GM21367 (cell line): ENCODE measurements around the gene MDH1B.
A peak's percentile ranks its signal among the peaks of the same experiment; 100 is the strongest.
"Not testable (repeated sequence)": the region's sequence is repeated elsewhere in the genome, so short reads cannot be mapped to it uniquely, and the experiment has no call there.

Source experiments
- ATAC-seq: cut with Tn5 transposase; IDR thresholded peaks from one replicate; pipeline ENCODE4 v1.9.1; 2021; ENCODE audit not compliant: unreplicated experiment

MDH1B gene

DNA sequence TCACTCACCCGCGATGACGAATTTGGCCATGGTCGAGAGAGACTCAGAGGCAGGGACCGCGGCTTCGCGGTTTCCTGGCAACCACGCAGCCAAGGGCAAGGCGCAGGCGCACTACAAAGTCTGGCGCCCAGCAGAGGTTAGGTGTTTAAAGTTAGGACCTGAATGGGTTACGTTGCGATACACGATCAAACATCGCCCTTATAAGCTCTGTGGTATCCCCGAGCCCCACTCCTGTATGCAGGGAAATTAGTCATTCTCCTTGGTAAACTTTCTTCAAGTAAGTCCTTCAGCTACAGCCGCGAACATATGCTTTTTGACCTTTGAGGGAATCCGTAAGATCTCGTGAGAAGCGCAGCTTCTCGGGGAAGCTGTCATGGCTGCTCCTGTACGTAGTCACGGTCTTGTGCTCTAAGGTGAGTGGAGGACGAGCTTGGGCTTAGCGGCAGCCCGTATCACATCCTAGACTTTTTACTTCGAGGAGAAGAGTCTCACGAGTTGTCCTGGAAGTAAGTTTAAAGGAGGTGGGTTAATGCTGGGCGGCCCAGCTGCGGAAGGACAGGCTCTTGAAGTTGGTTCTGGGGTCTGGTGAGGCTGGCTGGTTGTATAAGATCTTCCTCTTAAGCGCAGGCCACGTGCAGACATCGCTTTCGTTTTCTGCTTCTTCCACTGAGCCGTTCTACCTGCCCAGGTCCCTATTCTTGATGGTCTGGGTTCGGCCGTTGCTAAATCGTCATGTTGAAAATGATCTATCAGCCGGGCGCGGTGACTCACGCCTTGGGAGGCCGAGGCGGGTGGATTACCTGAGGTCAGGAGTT lies at the start of gene MDH1B, which contains the start of gene FASTKD2:
MDH1B (minus strand) TSS at position 87 of the 815 bp plus-strand sequence; CDS start at position 30, 57 bp downstream.
FASTKD2 (plus strand) TSS at position 365 of the 815 bp plus-strand sequence. CDS start 1,088 bp downstream, outside the sequence.
- peak; percentile 91 for ATAC-seq

DNA sequence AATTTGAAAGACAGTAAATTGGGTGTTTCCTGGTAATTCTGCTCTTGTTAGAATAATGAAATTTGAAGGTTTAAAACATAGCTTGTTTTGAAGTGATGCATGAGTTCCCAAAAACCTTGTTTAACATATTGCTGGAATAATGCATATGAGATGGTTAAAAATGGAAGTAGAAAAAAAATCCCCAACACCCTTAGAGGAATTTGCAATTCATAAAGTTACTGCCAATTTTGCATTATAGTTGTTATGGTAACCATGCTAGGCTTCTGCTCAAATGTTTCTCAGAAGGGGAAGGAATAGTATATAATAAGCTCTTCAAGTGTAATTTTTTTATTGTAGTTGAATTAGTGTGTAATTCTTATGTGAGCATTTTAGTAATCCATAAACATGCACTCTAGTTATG lies 49.4 kb upstream of the MDH1B start:
- no peak for ATAC-seq

DNA sequence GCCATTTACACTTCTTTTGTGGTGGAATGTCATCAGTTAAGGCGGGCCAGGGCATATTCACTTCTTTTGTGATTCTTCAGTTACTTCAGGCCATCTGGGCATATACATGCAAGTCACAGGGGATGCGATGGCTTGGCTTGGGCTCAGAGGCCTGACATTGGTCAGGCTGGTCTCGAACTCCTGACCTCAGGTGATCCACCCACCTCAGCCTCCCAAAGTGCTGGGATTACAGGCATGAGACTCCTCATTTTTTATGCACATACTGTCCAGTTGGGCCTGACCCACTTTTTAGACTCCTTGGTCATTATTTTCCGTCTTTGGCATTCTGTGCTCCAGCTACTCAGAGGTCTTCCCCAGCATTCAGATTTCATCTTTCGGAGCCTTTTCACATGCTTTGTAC lies 47.3 kb upstream of the MDH1B start:
- not testable (repeated sequence) for ATAC-seq

DNA sequence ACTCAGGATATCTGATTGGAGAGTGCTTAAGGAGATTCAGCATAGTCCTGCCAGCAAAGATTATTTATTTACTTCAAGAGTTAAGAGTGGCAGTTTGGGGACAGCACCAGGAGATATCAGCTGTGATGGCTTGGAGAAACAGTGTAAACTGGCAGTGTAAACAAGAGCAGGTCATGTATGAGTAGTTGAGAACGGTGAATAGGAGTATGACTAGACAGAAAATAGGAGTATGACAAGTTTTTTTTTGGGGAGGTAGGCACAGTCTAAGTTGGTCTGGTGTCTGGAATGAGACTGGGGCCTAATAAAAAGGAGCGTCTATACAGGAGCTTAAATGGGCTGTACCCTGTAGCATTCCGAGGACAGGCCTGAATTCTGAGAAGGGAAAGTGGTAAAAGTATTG lies 42.5 kb upstream of the MDH1B start:
- ATAC-seq = not testable (repeated sequence)

DNA sequence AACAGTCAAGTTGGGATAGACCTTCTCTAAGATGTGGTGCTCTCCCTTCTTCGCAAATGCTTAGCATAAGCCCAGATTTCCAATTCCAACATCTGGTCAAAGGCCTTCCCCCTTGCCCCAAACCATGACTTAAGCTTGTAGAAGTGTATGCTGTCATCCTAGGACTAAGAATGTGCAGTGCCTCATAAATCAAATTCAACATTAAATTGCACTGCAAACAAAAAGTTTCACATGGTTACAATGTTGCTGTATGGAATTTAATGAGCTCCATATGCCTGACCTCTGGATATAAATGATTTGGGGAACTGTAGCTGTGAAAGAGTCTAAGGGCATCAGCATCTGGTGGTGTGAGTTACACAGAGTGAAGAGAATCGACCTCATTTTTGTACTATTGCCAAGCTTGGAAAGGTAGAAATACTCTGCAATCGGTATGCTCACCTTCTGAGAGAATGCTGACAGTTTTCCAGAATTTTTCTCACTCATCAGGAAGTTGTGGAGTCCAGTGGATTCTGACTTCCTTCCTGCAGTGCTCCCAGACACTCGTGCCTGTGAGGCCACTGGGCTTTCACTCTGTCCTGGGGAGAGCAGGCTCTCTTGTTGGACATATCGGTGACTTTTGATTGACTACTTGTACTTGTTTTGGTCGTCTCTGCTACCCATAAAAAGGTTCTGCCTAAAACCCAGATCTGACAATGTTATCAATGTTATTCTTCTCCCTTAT lies 40.9 kb upstream of the MDH1B start:
- no peak for ATAC-seq

DNA sequence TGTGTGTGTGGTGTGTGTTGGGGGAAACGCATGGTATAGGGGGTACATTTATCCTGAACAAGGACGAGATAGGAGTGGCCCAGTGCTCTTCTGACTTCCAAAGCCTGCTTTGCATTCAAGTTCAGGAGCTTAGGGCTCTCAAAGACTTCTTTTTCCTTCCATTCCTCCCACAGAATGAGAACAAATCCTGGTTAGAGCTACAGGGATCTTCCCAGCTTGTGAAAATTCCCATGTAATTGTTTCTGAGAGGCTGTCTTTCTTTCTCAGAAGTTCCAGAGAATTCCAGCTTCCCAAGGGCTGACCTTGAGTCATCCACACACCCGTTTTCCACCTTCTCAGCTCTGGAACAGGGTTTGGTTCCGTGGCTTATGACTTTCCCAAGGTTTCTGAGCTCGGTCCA lies 39.2 kb upstream of the MDH1B start:
- ATAC-seq = no peak

DNA sequence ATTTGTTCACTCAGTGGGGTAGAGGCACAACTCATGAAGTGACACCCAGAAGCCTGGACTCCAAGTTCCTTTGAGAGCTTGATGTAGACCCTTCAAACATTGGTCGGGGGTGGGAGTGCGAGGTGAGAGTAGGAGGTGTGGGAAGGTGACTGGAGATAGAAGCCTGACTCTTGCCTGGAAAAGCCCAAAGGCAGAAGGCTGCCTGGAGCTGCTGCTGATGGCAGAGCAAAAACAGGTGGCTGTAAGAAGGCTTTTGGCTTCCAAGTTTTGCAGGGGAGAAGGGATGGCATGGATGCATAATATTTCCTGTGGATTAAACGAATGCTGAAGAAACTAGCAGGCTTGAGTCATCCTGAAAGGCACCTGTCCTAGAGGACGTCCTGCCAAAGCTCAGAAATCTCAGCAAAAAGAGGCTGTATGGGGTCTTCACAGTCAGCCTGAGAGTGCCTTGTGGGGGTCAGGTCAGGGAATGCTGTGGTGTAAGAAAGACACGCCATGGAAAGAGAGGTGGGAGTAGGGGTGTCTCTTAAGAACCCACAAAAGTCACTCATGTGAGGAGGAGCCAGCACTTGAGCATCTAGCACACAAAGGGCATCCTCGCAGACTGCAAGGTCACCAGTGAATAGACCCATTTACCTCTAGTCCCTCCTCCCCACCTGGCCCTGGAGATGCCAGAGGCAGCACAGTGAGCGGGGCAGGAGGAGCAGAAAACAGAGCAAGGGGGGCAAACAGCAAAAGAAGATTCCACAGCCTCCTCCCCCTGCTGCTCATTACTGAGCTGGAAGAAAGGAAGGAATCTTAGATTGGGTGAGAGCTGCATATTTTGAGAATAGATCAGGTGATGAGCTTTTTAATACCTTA lies 37.8 kb upstream of the MDH1B start:
- ATAC-seq = no peak

DNA sequence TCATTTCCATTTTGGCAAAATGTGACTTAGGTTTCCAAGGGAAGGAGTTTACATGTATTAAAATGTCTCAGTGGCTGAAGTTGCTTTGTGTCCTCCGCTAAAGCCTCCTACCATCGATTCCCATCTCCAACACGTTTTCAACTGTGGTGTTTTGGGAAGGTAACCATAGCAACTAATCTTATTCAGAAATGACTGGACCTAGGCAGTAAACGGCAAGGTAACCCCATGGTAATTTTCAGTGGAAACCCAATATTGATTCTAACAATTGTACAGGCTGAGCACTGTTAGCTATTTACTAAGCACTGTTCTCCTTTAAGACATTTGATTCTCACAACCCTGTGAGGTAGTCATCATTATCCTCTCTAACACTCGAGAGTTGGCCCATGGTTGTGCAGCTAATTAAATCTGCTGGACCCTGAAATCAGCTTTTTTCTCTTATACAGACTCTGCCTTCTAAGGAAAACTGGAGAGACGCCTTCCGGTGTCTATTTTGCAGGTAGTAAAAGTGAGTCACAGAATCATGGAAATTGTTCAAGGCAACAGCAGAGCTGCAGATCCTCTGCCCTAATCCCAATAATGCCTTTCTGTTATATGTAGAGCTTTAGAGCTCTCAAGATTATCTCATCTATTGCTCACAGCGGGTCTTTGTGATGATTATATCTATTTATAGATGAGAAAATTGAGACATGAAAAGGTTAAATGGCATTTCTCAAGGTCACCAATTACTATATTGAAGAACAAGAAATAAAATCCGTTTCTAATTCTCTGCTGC lies 36.5 kb upstream of the MDH1B start:
- ATAC-seq = no peak

DNA sequence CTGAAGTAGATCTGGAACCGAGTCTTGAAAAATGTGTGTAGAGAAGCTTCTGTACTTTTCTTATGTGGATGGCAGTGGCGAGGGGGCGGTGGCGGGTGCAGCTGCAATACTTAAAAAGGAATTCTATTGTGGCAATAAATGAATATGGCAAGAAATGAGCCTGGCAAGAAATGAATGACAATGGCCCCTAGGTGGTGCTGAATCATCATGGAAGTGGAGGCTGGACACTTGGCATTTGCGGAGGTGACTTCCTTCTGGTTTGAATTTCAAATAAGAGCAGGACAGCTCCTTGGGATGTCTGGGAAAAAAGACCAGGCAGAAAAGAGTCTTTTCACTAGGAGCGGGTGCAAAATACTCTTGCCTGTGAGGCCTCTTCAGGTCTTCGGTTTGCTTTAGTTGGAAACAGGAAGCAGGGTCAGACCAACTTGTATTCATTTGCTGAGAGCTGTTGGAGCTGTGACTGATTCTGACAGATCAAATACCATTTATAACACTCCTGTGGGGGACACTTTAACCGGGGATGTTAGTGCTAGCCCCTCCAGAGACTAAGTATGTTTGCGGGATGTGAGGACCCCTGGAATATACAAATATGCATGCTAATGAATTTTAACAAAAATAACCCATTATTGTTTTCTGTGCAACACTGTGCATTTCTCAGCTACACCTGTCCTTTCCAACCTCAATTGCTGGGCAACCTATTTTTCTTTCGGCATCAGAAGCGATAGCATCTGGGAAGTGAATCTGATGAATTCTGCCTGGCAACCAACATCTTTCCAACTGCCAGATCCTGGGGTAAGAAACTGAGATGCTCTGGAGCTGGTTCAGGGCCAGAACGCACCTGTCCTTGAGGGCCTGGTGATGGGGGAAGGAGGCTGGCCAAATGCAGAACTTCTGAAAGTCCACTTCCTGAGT lies 35.6 kb upstream of the MDH1B start:
- peak; percentile 52 for ATAC-seq

DNA sequence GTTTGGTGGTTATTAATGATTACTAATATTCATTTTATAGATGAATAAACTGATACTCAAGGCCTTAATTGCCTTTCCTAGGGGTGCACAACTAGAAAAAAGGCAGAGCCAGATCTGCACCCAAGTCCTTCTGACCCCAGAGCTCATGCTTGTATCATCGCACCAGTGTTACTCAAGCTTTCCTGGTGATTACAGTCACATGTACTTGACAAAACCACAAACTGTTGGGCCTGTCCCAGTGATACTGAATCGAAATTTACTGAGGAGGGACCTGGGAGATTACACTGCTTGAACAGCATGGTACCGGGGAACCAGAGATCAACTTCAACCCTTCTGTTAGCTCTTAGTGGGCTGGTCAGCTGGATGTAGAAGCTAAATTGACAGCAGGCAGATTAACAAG lies 34.0 kb upstream of the MDH1B start:
- ATAC-seq = no peak

DNA sequence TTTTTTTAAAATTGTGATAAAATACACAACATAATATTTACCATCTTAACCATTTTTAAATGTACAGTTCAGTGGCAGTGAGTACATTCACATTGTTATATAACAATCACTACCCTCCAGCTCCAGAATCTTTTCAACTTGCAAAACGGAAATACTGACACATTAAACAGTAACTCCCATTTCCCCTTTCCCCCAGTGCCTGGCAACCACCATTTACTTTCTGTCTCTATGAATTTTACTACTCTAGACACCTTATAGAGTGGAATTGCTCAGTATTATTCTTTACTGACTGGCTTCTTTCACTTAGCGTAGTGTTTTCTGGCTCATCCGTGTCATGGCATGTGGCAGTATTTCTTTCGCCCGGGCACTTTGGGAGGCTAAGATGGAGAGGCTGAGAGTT lies 32.9 kb upstream of the MDH1B start:
- ATAC-seq = peak; percentile 62

DNA sequence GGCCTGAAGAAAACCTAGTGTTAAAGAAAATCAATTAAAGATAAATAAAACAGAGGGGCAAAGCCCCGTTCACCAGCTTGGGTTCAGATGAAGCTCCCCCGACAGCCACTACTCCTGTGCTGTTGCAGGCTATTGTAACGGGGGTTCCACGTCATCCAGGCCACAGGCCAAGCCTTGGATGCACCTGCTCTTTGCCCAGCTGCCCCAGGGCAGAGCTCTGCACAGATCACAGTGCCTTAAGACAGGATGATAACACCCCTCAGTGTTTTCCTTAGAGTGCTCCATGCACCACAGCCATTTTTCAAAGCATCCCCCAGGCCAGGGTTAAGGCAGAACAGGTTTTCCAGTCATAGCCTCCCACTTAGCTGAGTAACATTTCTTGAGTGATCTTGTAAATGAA lies 32.2 kb upstream of the MDH1B start:
- ATAC-seq = no peak

DNA sequence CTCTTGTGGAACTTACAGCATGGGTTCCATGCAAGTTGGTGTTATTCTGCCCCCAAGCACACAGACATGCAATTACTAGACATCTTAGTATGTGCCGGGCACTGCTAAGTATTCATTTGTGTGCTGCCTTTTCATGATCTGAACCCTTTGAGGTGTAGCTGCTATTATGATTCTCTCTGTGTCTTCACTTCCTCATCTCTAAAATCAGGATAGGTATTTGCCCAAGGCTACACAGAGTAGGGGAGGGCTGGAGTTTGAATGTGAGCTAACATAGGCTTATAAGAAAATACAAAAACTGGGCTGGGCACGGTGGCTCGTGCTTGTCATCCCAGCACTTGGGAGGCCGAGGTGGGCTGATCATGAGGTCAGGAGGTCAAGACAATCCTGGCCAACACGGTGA lies 27.5 kb upstream of the MDH1B start:
- no peak for ATAC-seq

DNA sequence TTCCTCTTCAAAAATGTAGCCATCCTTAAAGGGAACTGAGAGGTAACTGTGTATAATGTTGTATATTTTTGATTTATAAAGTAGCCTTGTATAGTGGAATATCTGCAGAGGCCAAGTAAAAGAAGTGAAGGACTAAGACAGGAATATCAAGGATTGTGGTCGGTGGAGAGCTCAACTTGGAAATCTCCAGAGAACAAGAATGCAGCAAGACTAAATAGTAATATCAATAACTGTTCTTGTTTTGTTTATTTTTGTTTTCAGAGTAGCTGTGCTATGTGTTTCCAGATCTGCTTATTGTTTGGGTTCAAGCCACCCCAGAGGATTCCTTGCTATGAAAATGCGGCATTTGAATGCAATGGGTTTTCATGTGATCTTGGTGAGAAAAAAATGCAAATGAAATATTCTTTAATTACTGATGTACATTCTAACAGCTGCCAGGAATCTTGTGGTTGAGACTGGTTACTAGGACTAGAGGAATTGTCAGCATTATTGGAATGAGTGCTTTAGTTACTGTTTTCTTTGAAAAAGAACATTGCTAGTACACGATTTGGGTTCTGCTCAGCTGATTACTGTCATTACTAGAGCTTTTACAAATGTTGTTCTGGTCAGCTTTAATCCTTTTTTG lies 25.3 kb upstream of the MDH1B start:
- no peak for ATAC-seq

DNA sequence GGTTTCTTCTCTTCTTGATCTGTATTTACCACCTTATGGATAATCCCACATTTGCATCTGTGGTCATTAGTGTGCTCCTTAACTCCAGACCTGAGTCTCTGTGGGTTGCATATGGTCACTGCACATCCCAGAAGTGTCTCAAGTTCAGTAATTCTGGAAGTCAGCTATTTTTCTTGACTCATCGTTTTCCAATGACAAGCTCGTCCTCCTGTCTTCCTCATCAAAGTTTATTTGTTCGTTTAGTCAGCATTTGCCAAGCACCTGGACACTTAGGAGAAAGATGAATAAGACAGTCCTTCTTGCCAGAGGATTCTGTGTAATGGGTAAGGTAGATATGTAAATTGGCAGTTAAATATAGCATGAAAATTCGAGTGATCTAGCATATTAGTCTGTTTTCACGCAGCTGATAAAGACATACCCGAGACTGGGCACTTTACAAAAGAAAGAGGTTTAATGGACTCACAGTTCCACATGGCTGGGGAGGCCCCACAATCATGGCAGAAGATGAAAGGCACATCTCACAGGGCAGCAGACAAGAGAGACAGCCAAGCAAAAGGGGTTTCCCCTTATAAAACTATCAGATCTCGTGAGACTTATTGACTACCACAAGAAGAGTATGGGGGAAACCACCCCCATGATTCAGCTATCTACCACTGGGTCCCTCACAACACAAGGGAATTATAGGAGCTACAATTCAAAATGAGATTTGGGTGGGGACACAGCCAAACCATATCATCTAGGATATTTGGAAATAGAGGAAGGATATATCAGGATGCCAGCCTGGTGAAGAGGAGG lies 19.6 kb upstream of the MDH1B start:
- ATAC-seq = no peak

DNA sequence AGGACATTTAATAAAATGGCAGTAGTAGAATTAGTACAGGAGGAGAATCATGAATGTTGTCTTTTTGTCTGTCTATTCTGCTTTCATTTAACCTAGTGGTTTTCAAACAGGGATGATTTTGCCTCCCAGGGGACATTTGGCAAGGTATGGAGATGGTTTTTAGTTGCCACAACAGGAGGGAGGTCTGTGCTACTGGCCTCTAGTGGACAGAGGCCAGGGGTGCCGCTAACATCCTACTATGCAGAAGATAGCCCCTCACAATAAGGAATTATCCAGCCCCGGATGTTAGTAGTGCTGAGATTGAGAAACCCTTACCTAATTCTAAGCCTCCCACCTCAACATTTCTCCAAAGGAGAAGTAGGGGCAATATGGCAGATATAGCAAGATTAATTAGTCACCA lies 18.6 kb upstream of the MDH1B start:
- no peak for ATAC-seq

DNA sequence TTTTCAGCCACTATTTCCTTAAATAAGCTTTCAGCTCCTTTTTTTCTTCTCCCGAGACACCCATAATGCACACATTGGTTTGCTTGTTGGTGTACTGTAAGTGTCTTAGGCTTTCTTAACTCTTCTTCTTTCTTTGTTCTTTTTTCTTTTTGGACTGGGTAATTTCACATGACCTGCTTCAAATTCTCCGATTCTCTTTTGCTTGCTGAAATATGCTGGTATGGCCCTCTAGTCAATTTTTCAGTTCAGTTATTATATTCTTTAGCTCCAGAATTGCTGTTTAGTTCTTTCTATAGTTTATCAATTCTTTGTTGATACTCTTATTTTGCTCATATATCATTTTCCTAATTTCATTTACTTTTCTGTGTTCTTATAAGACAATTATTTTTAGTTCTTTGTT lies 15.5 kb upstream of the MDH1B start:
- ATAC-seq = no peak

DNA sequence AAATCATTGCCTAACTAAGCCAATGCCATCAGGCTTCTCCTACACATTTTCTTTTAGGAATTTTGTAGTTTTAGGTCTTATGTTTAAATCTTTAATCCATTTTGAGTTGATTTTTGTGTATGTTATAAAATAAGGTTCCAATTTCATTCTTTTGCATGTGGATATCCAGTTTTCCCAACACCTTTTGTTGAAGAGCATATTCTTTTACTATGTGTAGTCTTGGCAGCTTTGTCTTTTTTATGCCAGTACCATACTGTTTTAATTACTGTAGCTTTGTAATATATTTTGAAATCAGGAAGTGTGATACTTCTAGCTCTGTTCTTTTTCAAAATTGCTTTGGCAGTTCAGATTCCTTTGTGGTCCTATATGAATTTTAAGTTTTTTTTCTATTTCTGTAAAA lies 11.3 kb upstream of the MDH1B start:
- ATAC-seq = no peak
